GM23338 (cell line): Measurements from ENCODE around the gene PEPD.
A peak's percentile ranks its signal among the peaks of the same experiment; 100 is the strongest.

Experiments used
- EZH2 ChIP-seq: fragments of 200-600 bp; sonication (generic); IDR thresholded peaks from one replicate; pipeline ENCODE4 v1.8.0; 2017; ENCODE audit warnings: antibody characterized with exemption, mild to moderate bottlenecking, low read depth; ENCODE audit not compliant: unreplicated experiment
- POLR2AphosphoS5 ChIP-seq: IDR thresholded peaks from 2 replicates; pipeline ENCODE4 v1.6.1; 2016; ENCODE audit warnings: antibody characterized with exemption, low read depth
- ZNF331 ChIP-seq: fragments of 250-450 bp; sonication (Bioruptor Pico); IDR thresholded peaks from 2 replicates; pipeline ENCODE4 v1.5.0; 2020; ENCODE audit warnings: low read depth, mild to moderate bottlenecking, moderate library complexity
- TF ChIP-seq, protein P1 (sequence below): IDR thresholded peaks from one replicate; pipeline ENCODE4 v1.6.1; 2018; ENCODE audit warnings: antibody characterized with exemption; ENCODE audit not compliant: unreplicated experiment
- TF ChIP-seq, protein P2 (sequence below), 2 experiments: fragments of 200-600 bp in 1 of 2; sonication (generic) in 1 of 2; conservative IDR thresholded peaks; 2 replicates each; pipeline versions ENCODE4 v1.5.1 to v1.6.1; 2016 to 2017; ENCODE audit warnings: antibody characterized with exemption in 2 of 2, low read depth in 2 of 2, mild to moderate bottlenecking in 2 of 2, moderate library complexity in 1 of 2

DNA sequence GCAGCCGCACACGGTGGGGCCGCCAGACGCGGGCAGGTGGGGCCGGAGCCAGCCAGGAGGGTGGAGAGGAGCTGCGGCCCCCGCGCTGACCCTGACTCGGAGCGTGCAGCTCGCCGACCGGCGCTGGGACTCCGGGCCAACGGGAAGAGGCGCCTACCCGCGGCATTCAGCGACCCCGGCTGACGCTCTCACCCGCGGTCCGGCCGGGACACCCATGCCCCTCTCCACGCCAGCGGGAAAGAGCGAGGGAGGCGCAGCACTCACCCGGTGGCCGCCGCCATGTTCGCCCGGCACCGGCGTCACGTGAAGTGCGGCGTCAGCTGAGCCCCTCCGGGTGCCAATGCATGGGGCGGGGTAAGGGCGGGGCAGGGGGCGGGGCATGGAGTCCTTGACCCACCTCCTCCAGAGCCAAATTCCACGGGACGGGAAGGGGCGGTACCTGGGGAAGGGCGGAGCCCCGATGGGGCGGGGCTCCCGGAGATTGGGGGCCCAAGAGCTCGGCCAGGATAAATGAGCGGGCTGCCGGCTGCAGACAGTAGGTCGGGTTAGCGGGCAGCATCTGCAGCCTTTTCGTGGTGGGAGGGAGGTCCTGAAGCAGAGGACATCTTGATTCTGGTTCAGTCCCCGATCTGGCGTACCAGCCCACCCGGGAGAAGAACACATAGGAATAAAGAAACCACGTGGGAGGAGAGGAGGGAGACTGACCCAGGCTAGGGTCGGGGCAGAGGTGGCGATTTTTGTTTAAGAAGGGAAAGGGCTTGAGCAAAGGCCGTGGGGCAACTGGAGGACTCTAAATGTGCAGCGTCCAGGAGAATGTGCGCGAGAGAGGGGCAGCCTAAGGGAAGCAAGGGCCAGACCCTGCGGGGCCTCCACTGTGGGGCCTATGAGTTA is at the start of gene PEPD:
- TF ChIP-seq, protein P1, sequence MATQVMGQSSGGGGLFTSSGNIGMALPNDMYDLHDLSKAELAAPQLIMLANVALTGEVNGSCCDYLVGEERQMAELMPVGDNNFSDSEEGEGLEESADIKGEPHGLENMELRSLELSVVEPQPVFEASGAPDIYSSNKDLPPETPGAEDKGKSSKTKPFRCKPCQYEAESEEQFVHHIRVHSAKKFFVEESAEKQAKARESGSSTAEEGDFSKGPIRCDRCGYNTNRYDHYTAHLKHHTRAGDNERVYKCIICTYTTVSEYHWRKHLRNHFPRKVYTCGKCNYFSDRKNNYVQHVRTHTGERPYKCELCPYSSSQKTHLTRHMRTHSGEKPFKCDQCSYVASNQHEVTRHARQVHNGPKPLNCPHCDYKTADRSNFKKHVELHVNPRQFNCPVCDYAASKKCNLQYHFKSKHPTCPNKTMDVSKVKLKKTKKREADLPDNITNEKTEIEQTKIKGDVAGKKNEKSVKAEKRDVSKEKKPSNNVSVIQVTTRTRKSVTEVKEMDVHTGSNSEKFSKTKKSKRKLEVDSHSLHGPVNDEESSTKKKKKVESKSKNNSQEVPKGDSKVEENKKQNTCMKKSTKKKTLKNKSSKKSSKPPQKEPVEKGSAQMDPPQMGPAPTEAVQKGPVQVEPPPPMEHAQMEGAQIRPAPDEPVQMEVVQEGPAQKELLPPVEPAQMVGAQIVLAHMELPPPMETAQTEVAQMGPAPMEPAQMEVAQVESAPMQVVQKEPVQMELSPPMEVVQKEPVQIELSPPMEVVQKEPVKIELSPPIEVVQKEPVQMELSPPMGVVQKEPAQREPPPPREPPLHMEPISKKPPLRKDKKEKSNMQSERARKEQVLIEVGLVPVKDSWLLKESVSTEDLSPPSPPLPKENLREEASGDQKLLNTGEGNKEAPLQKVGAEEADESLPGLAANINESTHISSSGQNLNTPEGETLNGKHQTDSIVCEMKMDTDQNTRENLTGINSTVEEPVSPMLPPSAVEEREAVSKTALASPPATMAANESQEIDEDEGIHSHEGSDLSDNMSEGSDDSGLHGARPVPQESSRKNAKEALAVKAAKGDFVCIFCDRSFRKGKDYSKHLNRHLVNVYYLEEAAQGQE: no peak
- TF ChIP-seq, protein P2, sequence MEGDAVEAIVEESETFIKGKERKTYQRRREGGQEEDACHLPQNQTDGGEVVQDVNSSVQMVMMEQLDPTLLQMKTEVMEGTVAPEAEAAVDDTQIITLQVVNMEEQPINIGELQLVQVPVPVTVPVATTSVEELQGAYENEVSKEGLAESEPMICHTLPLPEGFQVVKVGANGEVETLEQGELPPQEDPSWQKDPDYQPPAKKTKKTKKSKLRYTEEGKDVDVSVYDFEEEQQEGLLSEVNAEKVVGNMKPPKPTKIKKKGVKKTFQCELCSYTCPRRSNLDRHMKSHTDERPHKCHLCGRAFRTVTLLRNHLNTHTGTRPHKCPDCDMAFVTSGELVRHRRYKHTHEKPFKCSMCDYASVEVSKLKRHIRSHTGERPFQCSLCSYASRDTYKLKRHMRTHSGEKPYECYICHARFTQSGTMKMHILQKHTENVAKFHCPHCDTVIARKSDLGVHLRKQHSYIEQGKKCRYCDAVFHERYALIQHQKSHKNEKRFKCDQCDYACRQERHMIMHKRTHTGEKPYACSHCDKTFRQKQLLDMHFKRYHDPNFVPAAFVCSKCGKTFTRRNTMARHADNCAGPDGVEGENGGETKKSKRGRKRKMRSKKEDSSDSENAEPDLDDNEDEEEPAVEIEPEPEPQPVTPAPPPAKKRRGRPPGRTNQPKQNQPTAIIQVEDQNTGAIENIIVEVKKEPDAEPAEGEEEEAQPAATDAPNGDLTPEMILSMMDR (conservative IDR thresholded peaks at IDR 0.05; ENCODE audit: low read depth in 2 of 2): no peak
- no peak for TF ChIP-seq EZH2
- peak; percentile 86 for TF ChIP-seq POLR2AphosphoS5
- TF ChIP-seq ZNF331 (CRISPR knock-in tag): no peak
